NCI-H82 (cell line): ENCODE measurements around the gene MAP1B.
A peak's percentile ranks its signal among the peaks of the same experiment; 100 is the strongest.

Source experiments
- DNase-seq: peaks from one replicate; lab custom pipeline; 2025; lab: John Stamatoyannopoulos, UW

MAP1B gene

GRCh38 chr5:72096602-72097188 is 10.6 kb upstream of the MAP1B start:
- DNase-seq, result no peak

- DNase-seq, result no peak
Observed at GRCh38 chr5:72101828-72102227, 5.4 kb upstream of the MAP1B start.

DNA sequence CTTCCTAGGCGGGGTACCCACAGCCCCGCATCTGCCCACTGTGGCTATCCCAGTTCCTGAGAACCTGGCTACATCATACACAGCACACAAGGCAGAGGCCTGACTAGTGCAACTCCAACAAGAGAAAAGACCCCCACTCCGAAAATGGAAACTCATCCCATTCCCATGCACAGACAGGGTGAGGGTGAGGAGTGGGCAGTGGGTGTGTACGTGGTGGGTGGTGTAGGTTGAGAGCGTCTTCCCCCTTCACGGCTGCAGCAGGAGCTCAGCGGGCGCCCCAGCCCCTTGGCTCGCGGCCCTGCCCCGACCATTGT is 501 bp upstream of the MAP1B start:
- no peak for DNase-seq

- DNase-seq, result peak; percentile 68
Observed at GRCh38 chr5:72107901-72108201, 576 bp downstream of the MAP1B start.

DNA sequence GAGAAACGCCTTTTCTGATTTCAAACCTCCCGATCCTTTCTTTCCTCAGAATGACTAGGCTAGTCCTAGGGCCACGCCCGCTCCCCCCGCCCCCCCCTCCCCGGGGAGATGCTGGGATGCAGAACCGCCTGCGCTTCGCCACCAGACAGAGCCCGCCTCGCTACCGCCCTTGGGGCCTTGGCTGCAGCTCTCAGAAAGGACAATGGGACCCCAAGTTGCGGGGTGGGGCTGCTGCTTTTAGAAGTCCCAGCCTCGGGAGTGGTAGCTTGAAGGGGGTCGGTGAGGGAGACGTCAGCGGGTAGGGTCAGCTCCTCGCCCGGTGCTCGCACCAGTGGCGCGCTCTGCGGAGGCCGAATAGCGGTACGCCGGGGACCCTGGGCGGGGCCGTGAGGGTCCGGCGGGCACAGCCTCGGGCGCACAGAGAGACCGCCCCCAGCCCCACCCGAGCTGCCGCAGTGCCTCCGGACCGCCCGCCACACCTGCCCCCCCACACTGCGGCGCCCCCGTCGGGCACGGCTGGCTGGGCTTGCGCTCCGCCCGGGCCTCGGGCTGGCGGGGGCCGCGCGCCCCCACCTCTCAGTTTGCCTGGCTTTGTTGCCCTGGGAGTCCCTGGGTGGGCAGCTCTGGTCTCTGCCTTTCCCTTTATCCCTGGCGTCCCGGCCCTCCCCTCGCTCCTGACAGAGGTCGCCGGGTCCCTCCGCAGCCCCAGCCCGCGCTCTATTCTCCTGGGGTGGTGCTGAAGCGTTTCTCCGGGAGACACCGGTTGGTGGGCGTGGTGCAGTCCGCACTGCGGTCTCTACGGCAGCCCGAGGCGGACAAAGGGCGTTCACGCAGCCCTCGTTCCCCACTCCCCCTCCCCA is 1.2 kb downstream of the MAP1B start:
- DNase-seq, result peak; percentile 70

GRCh38 chr5:72109062-72109411 is 1.8 kb downstream of the MAP1B start:
- no peak for DNase-seq

DNA sequence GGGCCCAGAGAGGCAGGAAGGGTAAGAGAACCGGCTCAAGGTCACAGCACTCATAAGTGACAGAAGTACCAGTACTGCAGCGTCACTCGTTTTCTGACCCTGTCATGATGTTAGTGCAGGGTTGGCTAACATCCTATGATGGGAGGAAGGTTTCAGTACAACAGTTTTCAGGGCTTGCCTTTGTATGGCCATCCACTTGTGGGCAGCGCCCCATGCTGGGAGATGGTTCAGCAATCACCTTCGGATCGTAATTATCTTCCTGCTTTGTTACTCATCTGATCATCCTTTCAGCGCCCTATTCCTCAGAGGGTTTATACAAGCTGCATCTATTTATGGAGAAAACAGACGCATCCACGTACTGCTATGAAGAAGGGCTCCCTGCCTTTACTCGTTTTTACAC is 2.4 kb downstream of the MAP1B start:
- peak; percentile 73 for DNase-seq

DNA sequence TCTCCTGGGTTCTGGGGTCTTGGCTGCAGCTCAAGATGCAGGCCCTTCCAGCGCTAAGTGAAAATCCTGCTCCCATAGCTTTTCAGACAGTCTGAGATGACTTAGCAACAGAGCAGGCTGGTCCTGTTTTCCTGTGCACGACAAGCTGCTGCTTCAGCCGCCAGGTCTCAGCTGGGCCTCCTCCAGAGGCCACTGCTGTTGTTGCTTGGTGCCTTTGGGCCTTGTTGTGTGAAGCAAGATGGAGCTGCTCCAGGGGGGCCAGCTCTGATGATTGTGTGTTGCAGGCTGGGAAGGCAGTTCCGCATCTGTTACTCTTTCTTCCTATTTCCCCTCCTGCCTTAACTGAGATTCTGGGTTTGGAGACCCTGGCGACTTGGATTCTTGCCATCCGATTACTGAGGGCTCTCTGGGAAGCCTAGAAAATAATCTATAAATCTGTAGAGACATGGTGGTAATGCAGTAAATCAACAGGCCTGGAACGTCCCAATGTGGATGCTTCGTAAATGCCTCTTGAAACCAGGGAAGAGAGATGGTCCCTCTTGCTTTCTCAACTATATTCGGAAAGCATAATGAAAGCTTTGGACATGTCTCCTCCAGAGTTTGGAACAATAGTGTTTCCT is 3.2 kb downstream of the MAP1B start:
- DNase-seq, result peak; percentile 58

- DNase-seq, result no peak
Observed at GRCh38 chr5:72112389-72112788, 5.1 kb downstream of the MAP1B start.

DNA sequence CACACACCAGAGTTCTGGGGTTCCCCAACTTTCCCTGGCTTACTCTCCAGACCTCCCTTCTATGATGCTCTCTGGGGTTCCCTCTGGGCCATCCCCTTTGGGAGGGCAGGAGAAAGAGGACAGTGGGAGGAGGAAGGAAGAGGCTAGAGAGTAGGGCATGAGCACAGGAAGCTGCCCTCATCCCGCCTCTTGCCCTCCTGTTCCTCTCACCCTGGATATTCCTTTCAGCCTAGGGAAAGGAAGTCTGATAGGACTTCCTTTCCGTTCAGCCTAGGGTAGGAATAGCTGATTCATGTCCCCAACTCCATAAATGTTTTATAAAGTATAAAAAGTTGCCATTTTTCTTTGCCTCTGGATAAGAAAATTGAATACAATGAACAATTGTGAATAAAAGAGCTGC is 7.4 kb downstream of the MAP1B start:
- no peak for DNase-seq

DNA sequence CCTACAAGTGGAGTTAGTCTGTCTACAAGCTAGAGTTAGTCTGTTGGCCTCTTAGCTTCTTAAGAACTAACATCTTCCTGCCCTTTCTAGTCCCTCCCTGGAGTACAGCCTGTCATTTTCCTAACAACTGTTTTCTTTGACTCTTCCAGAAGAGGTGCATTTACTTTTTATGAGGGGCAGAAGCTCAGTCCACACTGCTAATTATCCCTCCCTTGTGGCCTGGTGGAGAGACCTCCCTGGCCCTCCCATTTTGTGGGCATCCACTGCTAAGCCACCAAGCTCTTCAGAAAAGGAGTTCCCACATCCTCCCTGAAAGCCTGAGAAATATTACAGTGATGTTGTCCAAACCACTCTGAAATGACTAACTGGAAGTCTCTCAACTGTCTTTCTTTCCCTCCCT is 8.0 kb downstream of the MAP1B start:
- DNase-seq, result no peak

DNA sequence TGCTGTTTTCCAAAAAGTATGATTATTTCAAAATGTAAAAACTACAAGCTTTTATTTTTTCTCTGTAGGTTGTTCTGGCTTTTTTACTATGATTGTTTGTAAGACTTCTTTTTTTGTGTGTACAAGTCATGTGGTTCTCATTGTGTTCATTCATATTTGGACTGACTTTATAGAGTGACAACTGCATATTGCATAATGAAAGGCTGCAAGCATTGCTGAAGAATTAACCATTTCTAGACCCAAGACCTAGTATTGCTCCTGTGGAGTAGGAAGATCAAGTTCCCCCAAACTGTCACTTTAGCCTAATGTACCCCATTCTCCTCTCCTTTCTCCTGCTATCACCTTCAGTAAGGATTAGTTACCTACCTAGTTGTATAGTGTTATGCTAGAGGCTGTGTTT is 10.0 kb downstream of the MAP1B start:
- no peak for DNase-seq

DNA sequence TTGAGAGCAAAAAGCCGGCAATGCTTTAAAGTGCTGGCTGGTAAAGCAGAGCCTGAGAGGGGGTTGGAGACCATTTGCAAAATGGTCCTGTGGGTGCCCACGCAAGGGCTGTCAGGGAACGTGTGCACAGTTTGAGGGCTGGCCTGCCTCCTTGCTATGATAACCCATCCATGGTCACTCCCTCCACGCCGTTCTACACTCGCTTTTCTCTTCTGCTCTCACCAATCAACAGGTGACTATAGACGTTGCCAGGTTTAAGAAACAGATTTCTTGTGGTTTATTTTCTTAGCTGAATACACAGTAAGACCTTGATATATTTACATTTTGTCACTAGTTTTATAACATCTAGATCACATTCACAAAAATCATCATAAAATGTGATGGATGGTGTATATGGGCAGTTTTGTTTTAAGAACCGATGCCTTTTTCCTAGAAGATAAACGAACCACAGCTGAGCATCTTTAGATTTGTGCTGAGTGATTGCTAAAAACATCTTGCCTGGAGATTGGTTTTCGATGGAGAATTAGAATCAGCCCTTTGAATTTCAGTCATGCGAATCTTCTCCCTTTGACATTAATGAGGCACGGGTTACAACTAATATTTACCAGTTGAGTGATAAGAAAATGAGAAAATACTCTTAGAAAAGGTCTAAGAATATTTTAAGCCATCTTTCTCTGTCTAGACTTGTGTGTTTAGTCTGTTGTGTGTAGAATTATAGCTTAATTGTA is 13.9 kb downstream of the MAP1B start:
- DNase-seq, result no peak

DNA sequence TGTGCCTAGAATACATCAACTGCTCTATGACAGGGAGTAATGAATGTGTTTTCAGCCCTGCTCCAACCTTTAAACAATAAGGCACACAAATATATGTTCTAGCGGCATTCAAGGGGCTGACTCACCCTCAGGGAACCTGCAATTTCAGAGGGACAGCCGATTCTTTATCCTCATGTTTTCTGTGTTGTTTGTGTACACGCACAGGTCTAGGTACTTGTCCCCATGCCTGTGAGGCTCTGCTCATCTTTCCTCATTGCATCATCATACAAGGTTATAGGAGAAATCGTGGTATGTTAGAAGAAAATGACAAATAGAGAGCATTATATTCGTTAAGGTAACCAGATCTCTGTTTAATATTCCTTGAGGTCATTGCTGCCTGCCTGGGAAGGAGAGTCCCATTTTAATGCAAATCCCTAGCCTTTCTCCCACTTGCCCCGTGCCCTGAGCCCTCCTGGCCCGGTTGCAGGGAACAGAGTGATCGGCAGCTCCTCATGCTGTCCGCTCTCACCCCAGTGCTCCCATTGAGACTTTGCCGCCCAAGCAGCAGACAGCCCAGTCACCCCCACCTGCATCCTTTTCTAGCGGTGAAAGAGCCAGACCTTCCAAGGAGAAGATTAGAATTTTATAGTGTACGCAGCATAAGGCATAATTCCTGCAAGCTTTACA is 14.6 kb downstream of the MAP1B start:
- no peak for DNase-seq

GRCh38 chr5:72122602-72123001 is 15.3 kb downstream of the MAP1B start:
- no peak for DNase-seq

- DNase-seq, result no peak
Observed at GRCh38 chr5:72123764-72124376, 16.6 kb downstream of the MAP1B start.

- no peak for DNase-seq
Observed at GRCh38 chr5:72125271-72125940, 18.1 kb downstream of the MAP1B start.

DNA sequence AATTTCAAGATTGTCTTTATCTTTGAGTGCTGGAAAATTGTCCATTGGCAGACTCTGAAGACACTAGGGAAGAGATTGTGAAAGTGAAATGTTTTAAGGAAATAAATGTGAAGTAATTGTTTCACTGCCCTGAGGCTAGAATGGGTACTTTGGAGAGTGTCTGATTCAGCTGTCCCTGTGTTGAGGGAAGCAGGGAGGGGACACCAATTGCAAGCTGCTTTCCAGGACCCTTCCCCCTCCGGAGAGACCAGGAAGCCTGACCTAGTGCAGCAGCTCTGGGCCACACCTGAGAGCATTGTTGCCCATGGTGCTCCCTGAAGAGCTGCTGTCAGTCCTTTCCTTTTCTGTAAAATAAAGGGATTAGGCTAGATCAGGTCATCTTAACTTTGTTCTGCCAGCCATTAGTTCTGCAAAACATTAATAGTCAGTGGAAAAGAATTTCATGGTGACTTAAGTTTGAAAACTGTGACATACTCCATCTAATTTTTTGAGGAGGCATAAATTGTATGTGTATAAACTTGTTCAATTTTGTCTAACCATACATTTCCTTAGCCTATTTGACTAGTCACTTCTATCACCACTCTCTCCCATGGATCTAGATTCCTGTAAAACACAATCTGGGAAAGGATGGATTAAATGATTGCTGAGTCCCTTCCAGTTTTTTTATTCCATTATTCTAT is 18.8 kb downstream of the MAP1B start:
- no peak for DNase-seq

DNA sequence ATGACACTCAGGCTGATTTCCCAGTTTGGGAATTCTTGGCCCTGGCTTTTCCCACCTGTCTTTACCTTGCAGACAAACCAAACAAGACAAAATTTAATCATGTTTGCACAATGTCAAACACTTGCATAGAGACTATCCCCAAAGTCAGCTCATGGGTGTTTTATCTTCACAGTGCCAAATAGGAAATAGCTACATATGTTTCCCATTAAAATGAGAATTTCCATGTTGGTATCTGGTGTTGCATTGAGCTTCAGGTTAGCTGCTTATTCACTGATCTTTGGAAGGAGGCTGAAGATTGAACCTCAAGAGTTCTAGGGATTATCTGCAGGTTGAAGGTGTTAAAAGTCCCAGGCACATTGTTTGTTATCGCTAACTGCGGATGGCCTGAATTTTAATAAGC is 19.5 kb downstream of the MAP1B start:
- DNase-seq, result no peak

GRCh38 chr5:72129725-72130124 is 22.4 kb downstream of the MAP1B start:
- DNase-seq, result no peak

DNA sequence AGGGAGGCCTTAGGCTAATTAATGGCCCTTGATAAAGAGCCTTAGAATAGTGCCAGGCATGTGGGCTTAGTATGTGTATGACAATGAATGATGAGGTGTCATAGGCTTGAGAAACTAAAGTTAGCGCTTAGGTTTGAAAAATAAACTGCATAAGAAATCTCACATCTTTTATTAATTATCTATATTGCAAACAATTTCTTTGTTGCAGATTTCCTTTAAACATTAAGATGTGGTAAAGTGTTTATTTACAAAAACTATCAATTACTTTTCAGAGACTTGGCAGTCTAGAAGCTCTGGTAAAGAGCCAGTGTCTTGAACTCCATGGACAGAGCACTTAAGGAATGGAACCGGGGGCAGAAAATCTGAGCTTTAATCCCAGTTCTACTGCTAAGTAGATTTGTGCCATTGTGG is 23.1 kb downstream of the MAP1B start:
- no peak for DNase-seq
